Measurements from ENCODE around the gene ATP1A1.

DNA sequence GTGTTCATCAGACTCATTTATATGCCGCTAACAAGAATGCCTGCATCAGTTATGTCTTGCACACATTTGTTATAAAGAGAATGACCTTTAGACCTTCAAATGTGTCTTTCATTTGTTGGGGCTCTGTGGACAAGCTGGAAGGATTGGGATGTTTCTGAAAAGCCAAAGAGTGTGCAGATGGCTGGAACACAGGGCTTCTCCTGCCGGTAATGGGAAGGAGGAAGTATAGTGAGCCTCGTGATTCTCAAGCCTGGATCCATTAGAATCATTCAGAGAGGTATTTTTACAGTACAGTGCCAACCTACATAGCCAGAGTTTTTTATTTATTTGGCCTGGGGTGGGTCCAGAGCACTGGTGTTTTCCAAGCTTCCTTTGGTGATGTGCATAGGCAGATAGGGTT, 40.6 kb upstream of the ATP1A1 start:
- TF ChIP-seq, protein P1, sequence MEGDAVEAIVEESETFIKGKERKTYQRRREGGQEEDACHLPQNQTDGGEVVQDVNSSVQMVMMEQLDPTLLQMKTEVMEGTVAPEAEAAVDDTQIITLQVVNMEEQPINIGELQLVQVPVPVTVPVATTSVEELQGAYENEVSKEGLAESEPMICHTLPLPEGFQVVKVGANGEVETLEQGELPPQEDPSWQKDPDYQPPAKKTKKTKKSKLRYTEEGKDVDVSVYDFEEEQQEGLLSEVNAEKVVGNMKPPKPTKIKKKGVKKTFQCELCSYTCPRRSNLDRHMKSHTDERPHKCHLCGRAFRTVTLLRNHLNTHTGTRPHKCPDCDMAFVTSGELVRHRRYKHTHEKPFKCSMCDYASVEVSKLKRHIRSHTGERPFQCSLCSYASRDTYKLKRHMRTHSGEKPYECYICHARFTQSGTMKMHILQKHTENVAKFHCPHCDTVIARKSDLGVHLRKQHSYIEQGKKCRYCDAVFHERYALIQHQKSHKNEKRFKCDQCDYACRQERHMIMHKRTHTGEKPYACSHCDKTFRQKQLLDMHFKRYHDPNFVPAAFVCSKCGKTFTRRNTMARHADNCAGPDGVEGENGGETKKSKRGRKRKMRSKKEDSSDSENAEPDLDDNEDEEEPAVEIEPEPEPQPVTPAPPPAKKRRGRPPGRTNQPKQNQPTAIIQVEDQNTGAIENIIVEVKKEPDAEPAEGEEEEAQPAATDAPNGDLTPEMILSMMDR (IDR thresholded peaks at IDR 0.05; ENCODE audit: low read depth, low read length), result no peak
- TF ChIP-seq POLR2A (IDR thresholded peaks at IDR 0.05; ENCODE audit: extremely low read depth, insufficient read length) (no peak), MYC (IDR thresholded peaks at IDR 0.05; ENCODE audit: low read depth, low read length) (no peak)
